A673 (cell line): ENCODE data around the gene SLC15A5. TPM values are rescaled to one million over a fixed set of nuclear protein-coding genes. Genes with fewer than 3 reads are reported as not detected.

Experiments used
- BruUV-seq: library from RNA; stranded (reverse); fragments of 400-500 nt; replicated peaks from 2 replicates; lab custom pipeline; 2021; lab: Mats Ljungman, UMichigan
- CTCF ChIA-PET: fragments of 300-600 bp; sonication (Branson Sonifier 250); formaldehyde crosslinking; loops from one replicate; lab custom pipeline; 2022; ENCODE audit warnings: antibody characterized with exemption; lab: Charles Lee
- POLR2A ChIA-PET: fragments of 300-600 bp; sonication (Branson Sonifier 250); formaldehyde crosslinking; loops from one replicate; lab custom pipeline; 2022; ENCODE audit warnings: antibody characterized with exemption; ENCODE audit not compliant: low non-redundant PET; lab: Charles Lee
- DNase-seq: peaks from one replicate; pipeline ENCODE4 v3.0.0-alpha.2; 2015; ENCODE audit warnings: low spot score
- H3K27ac ChIP-seq: fragments of 200-600 bp; sonication (generic); 2 replicates; pipeline ENCODE4 v1.5.1; 2016; ENCODE audit warnings: mixed run types, low read depth, mild to moderate bottlenecking, mixed read lengths, antibody characterized with exemption, low read length; ENCODE audit not compliant: poor library complexity, severe bottlenecking
- H3K27me3 ChIP-seq: fragments of 200-600 bp; sonication (generic); replicated peaks from 2 replicates; pipeline ENCODE4 v1.6.1; 2017; ENCODE audit warnings: mixed run types, low read depth, mild to moderate bottlenecking, mixed read lengths, antibody characterized with exemption, low read length; ENCODE audit not compliant: insufficient read depth, poor library complexity
- H3K36me3 ChIP-seq: fragments of 200-600 bp; sonication (generic); 2 replicates; pipeline ENCODE4 v1.6.1; 2016; ENCODE audit warnings: mixed run types, mild to moderate bottlenecking, mixed read lengths, antibody characterized with exemption, low read length; ENCODE audit not compliant: insufficient read depth, poor library complexity, severe bottlenecking
- H3K4me1 ChIP-seq: fragments of 200-600 bp; sonication (generic); 2 replicates; pipeline ENCODE4 v1.6.1; 2017; ENCODE audit warnings: mixed run types, mild to moderate bottlenecking, mixed read lengths, antibody characterized with exemption, low read length; ENCODE audit not compliant: insufficient read depth, poor library complexity, severe bottlenecking
- H3K4me3 ChIP-seq: fragments of 200-600 bp; sonication (generic); 2 replicates; pipeline ENCODE4 v1.5.1; 2016; ENCODE audit warnings: low read depth, mixed run types, mild to moderate bottlenecking, mixed read lengths, low read length; ENCODE audit not compliant: poor library complexity, severe bottlenecking
- H3K9me3 ChIP-seq: fragments of 200-600 bp; sonication (generic); 2 replicates; pipeline ENCODE4 v1.6.1; 2016; ENCODE audit warnings: mixed run types, low read depth, mild to moderate bottlenecking, mixed read lengths, antibody characterized with exemption, low read length; ENCODE audit not compliant: poor library complexity, severe bottlenecking
- CTCF ChIP-seq: fragments of 300-800, 200-600 bp; sonication (generic); conservative IDR thresholded peaks from 2 replicates; pipeline ENCODE4 v1.5.1; 2017; ENCODE audit warnings: low read depth, mild to moderate bottlenecking, antibody characterized with exemption, low read length, moderate library complexity, mixed read lengths
- EZH2 ChIP-seq: fragments of 200-600 bp; sonication (generic); IDR thresholded peaks from 2 replicates; pipeline ENCODE4 v1.6.1; 2017; ENCODE audit warnings: borderline replicate concordance, low read depth, mild to moderate bottlenecking, mixed read lengths, antibody characterized with exemption, low read length; ENCODE audit not compliant: poor library complexity, severe bottlenecking
- intact Hi-C: fragments of 100-400 bp; cut with micrococcal nuclease; formaldehyde crosslinking; loops from one replicate; pipeline ENCODE4 v1.10.0; 2022; ENCODE audit not compliant: unreplicated experiment
- total RNA-seq: library from RNA; stranded (reverse); gene quantifications from 2 replicates; pipeline ENCODE4 v1.2.3, GENCODE V29; 2021

The SLC15A5 gene
- total RNA-seq, 1 experiment from 2014 or later: not detected

GRCh38 chr12:16324272-16324671 lies 46.8 kb upstream of the SLC15A5 start:
- POLR2A ChIA-PET: no interaction called here
- BruUV-seq: no TSS peak

GRCh38 chr12:16323638-16324037 lies 46.2 kb upstream of the SLC15A5 start:
- ChIA-PET POLR2A (no interaction called here), CTCF (no interaction called here)
- no TSS peak for BruUV-seq

More at GRCh38 chr12:16324272-16324671, 46.8 kb upstream of the SLC15A5 start:
- TF ChIP-seq CTCF: no peak
- no peak for TF ChIP-seq EZH2
- H3K36me3 ChIP-seq: no peaks in the 10 kb centered on the region
- H3K27me3 ChIP-seq: peaks cover 2% of the 10 kb centered on the region
- H3K9me3 ChIP-seq: no peaks in the 10 kb centered on the region
- intact Hi-C loops: no loop called here
- CTCF ChIA-PET: no interaction called here
- no peak overlapping the region for H3K4me3 ChIP-seq
- H3K4me1 ChIP-seq: no peaks in the 10 kb centered on the region
- no peak for DNase-seq
- H3K27ac ChIP-seq: no peak overlapping the region

GRCh38 chr12:16323010-16323409 lies 45.5 kb upstream of the SLC15A5 start:
- CTCF ChIA-PET: no interaction called here
- Histone ChIP-seq H3K27me3 (peaks cover 13% of the 10 kb centered on the region), H3K9me3 (no peaks in the 10 kb centered on the region), H3K36me3 (no peaks in the 10 kb centered on the region), H3K27ac (no peak overlapping the region), H3K4me3 (no peak overlapping the region), H3K4me1 (no peaks in the 10 kb centered on the region)
- peak; percentile 18 for DNase-seq
- intact Hi-C loops: no loop called here
- POLR2A ChIA-PET: no interaction called here
- no peak for TF ChIP-seq EZH2
- no peak for TF ChIP-seq CTCF
- no TSS peak for BruUV-seq

More at GRCh38 chr12:16323638-16324037, 46.2 kb upstream of the SLC15A5 start:
- Histone ChIP-seq H3K4me1 (no peaks in the 10 kb centered on the region), H3K4me3 (no peak overlapping the region), H3K36me3 (no peaks in the 10 kb centered on the region), H3K9me3 (no peaks in the 10 kb centered on the region), H3K27me3 (peaks cover 7% of the 10 kb centered on the region), H3K27ac (no peak overlapping the region)
- intact Hi-C loops: no loop called here
- TF ChIP-seq CTCF (no peak), EZH2 (no peak)
- DNase-seq: no peak
